Renal cortical epithelial cell (primary cell): ENCODE data around the gene FAM177B. TPM values are rescaled to one million over a fixed set of nuclear protein-coding genes. Genes with fewer than 3 reads are reported as not detected.

Source experiments
- DNase-seq: peaks from one replicate; pipeline ENCODE4 v3.0.0-alpha.2; 2011; ENCODE audit warnings: low read depth
- total RNA-seq: library from RNA; depleted of rRNA; stranded (reverse); fragments of >200 nt; gene quantifications from 2 replicates; pipeline ENCODE4 v1.2.3, GENCODE V29; 2014

FAM177B gene
- total RNA-seq, 1 donor from 2014 or later, result not detected

DNA sequence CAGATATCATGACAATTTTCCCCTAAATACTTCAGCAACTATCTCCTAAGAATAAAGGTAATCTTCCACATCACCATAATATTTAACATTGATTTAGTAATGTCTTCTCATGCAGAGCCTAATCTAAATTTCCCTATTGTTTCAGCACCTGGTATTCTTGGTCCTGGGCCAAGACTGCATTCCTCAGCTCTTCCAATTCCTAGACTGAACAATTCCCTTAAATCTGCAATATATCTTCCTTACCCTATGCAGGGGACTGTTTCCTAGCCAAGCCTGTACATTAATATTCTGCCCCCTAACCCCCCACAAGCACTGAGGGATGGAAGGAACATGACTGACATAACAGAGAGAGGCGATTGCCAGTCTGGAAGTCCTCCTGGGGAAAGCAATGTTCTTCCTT, 49.1 kb downstream of the FAM177B start:
- DNase-seq, result peak; percentile 66

DNA sequence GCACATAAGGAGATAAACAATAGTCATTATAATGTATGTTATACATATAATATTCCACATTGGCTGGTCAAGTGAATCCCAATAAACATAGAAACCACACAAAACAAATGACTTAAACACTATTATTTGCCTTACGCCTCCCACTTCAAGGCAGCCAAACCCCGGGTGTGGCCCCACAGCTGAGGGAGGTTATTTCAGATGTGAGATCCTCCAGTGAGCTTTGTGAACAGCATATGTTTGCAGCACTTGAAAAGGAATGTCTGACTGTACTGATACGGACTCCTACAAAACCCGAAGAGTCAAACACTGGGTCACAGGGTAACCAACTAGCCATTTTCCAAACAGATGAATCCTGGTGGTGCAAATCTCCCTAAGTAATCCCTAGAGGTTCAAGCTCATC, 50.7 kb downstream of the FAM177B start:
- DNase-seq, result no peak

DNA sequence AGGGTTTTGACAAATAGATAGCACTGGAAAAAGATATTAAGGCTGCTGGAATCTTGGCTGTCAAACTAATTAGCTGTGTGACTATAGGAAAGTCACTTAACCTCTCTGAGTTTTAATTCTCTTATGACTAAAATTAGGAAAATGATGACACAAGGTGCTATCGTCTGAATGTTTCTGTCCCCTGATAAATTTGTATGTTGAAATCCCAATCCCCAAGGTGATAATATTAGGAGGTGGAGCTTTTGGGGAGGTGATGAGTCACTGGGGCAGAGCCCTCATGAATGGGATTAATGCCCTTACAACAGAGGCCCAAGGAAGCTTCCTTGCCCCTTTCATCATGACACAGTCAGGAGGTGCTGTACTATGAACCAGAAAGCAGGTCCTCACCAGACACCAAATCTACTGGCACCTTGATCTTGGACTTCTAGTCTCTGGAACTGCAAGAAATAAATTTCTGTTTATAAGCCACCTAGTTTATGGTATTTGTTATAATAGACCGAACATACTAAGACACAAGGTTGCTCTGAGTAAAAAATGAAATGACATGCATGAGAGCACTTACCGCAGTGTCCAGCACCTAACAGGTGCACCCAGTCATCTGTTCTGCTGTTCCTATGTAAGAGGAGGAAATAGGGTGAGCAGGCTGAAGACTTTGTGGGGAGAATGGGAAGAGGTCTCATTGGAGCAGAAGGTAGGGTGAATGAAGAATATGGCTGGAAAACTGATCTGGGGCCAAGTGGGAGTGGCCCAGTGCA, 51.6 kb downstream of the FAM177B start:
- no peak for DNase-seq

DNA sequence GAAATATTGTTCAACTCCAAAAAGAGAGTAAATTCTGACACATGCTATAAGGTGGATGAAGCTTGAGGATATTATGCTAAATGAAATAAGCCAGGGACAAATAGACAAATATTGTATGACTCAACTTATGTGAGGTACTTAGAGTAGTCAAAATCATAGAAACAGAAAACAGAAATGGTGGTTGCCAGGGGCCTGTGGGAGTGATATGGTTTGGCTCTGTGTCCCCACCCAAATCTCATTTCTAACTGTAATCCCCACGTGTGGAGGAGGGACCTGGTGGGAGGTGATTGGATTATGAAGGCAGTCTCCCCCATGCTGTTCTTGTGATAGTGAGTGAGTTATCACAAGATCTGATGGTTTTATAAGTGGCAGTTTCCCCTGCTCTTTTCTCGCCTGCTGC, 53.1 kb downstream of the FAM177B start:
- DNase-seq, result no peak

DNA sequence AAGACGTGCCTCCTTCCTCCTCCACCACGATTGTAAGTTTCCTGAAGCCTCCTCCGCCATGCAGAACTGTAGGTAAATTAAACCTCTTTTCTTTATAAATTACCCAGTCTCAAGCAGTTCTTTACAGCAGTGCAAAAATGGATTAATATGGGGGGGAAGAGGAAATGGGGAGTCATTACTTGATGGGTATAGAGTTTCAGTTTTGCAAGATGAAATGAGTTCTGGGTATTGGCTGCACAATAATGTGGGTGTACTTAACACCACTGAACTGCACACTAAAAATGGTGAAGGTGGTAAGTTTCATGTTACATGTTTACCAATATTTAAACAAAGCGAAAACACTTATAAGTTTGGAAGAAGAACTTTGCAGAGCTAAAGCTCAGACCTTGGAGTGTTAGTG, 53.5 kb downstream of the FAM177B start:
- DNase-seq, result no peak

DNA sequence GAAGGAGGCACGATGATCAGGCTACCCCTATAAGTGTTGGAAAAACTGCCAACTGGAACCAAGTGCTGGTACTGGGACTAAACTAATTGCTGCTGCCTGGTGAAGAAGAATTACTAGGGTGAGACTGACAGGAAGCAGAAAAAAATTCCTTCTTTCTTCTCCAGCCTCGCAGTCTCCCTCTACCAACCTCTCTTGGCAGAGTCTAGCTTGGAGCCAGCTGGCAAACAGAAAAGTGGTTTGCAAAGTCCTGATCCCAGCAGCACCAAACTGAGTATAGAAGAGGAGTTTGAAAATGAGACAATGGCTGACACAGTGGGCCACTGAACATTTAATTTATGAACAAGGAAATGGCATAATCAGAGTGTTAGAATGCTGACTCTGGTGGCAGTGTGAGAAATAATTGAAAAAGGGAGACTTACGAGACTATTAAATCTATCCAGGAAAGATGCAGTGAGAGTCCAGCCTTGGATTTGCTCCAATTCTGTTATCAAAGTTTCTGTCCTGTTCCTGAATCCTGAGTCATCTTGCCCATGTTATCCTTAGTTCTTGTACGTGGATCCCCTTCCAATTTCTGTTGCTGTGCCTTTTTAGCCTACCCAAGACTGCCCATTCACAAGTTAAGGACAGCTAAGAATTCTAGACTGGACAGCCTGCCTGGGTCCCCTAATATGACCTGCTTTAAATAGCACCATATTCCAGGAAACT, 54.2 kb downstream of the FAM177B start:
- DNase-seq, result no peak

DNA sequence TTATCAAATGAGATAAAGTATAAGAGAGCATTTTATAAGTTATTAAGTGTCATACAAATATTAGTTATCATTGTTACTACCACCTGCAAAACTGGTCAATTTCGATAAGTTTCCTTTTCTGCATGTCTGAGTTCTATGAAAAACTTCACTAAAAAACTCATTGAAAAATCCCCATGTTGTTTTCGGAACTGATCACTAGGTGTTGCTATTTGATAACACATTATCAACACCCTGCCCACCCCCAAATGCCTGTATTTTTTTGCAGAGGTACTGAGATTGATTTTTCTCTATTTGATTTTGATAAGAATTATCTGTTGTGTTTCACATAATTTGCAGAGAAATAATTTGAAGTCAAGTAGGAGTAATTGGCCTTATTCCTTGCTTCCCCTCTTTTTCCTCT, 55.7 kb downstream of the FAM177B start:
- peak; percentile 32 for DNase-seq

DNA sequence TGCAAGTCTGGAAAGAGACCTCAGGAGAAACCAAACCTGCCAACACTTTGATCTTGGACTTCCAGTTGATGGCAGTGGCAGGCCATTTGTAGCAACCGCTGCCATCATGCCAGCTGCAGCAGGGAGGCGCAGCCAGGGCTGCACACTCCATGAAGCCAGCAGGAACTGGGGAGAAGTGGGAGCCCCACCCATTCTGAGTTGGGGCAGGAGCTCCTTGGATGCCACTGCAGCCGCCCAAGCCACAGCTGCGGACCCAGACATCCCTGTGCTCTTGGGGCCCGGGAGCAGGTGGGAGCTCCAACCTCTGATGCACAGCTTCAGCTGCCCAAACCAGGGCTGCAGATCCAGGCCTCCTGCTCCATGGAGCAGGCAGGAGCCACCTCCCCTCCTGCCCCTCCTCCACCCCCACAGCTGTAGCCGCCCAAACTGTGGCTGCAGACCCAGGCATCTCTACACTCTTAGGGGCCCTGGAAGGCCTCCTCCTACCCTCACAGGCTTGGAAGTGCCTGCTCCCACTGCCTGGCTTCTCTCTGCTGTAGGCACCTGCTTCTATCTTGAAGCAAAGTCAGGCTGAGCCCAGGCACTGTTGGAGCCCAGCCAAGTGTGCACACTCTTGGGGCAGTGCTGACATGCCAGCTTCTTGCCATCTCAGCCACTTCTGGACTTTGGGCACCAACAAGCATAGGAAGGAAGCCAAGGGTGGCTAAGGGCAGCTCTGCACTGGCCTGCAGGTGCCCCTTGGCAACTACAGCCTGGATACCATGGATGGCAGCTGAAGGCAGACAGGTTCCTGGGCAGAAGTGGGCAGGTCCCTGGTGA, 57.9 kb downstream of the FAM177B start:
- DNase-seq, result peak; percentile 32

DNA sequence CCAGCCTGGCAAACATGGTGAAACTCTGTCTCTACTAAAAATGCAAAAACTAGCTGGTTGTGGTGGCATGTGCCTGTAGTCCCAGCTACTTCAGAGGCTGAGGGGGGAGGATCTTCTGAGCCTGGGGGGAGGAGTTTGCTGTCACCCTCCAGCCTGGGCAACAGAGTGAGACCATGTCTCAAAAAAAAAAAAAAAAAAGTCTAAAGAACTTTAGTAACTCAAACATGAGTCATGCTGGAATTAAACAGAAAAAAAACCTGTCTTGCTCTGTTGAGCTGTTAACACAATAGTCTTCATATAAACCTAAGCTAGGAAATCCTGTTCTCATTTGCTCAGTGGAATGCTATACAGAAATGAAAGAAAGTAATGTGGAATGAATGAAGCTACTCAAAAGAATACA, 61.1 kb downstream of the FAM177B start:
- DNase-seq, result peak; percentile 99

DNA sequence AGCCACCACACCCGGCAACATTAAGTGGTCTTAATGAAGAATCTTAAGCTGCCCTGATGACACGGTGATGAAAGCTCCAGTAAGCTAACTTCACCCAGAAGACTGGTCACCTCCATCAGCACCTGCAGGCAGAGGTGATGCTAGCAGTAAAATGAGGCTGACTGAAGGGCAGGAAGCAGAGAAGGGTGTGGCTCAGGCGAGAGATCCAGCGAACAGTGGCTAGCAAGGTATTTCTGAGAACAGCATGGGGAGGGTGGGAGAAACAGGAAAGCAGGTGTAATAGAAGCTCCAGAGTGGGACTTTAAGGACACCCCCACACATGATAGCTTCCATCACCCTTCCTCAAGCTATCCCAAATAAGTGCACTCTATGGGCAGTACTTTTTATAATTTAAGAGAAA, 62.0 kb downstream of the FAM177B start:
- no peak for DNase-seq

Other genes with a start within 250 kb of the FAM177B start
- gene HHIPL2, start 189.1 kb upstream of the FAM177B start, total RNA-seq, result 1.2 TPM in 1 of 2 replicates, not detected in the other
- 10.6 and 11.0 TPM in 2 replicates for gene TAF1A, start 147.3 kb upstream of the FAM177B start, total RNA-seq
- 21.0 and 53.4 TPM in 2 replicates for gene MIA3, start 119.1 kb upstream of the FAM177B start, total RNA-seq
- gene AIDA, start 24.7 kb upstream of the FAM177B start, total RNA-seq, result 65.3 and 122 TPM in 2 replicates
- gene BROX, start 24.6 kb upstream of the FAM177B start, total RNA-seq, result 75.5 and 76.3 TPM in 2 replicates
- gene DISP1, start 77.8 kb downstream of the FAM177B start, total RNA-seq, result 2.8 and 13.5 TPM in 2 replicates